NB4 (cell line): ENCODE measurements around the gene CHCHD3.

Experiments
- DNase-seq: peaks from one replicate; pipeline ENCODE4 v3.0.0; 2010; ENCODE audit warnings: low read depth
- H3K4me3 ChIP-seq: one replicate; pipeline ENCODE4 v1.5.1; 2011; ENCODE audit warnings: mild to moderate bottlenecking, low read depth, low read length, moderate library complexity
- CTCF ChIP-seq: IDR thresholded peaks from one replicate; pipeline ENCODE4 v1.5.1; 2012; ENCODE audit warnings: low read depth, low read length
- MAX ChIP-seq: IDR thresholded peaks from 2 replicates; pipeline ENCODE4 v1.6.1; 2011; ENCODE audit warnings: low read depth, low read length
- MYC ChIP-seq: IDR thresholded peaks from 2 replicates; pipeline ENCODE4 v1.6.1; 2011; ENCODE audit warnings: low read depth, low read length
- POLR2A ChIP-seq: IDR thresholded peaks from 2 replicates; pipeline ENCODE4 v1.6.1; 2011; ENCODE audit warnings: mild to moderate bottlenecking; ENCODE audit not compliant: insufficient read length; ENCODE audit errors: extremely low read depth

Gene CHCHD3

GRCh38 chr7:133003052-133003910 is 78.6 kb downstream of the CHCHD3 start:
- TF ChIP-seq MYC = no peak
- TF ChIP-seq MAX = no peak
- TF ChIP-seq CTCF = no peak
- no peak for TF ChIP-seq POLR2A
- H3K4me3 ChIP-seq = no peak overlapping the region
- no peak for DNase-seq

- no peak for DNase-seq
- H3K4me3 ChIP-seq = no peak overlapping the region
- TF ChIP-seq MAX (no peak), MYC (no peak), POLR2A (no peak)
Measured at GRCh38 chr7:133001727-133002126, 80.2 kb downstream of the CHCHD3 start.

GRCh38 chr7:132999845-133000244 is 82.0 kb downstream of the CHCHD3 start:
- DNase-seq = no peak
- TF ChIP-seq MAX = no peak
- no peak for TF ChIP-seq MYC
- no peak for TF ChIP-seq CTCF
- TF ChIP-seq POLR2A = no peak
- H3K4me3 ChIP-seq = no peak overlapping the region

GRCh38 chr7:132998763-132999162 is 83.1 kb downstream of the CHCHD3 start:
- TF ChIP-seq MAX (no peak), POLR2A (no peak), MYC (no peak), CTCF (no peak)
- no peak for DNase-seq
- H3K4me3 ChIP-seq = no peak overlapping the region

GRCh38 chr7:132997505-132997904 is 84.4 kb downstream of the CHCHD3 start:
- TF ChIP-seq MYC = no peak
- no peak for TF ChIP-seq CTCF
- no peak for TF ChIP-seq MAX
- no peak for TF ChIP-seq POLR2A
- H3K4me3 ChIP-seq = no peak overlapping the region
- DNase-seq = no peak

GRCh38 chr7:132996581-132997242 is 85.2 kb downstream of the CHCHD3 start:
- H3K4me3 ChIP-seq = no peak overlapping the region
- DNase-seq = no peak
- no peak for TF ChIP-seq MAX
- no peak for TF ChIP-seq CTCF
- TF ChIP-seq POLR2A = no peak
- TF ChIP-seq MYC = no peak
